Measurements from ENCODE around the gene ELL2. TPM values are rescaled to one million over a fixed set of nuclear protein-coding genes. Genes with fewer than 3 reads are reported as not detected.
"Not testable (repeated sequence)": the region's sequence is repeated elsewhere in the genome, so short reads cannot be mapped to it uniquely, and the experiment has no call there.

Gene ELL2
- total RNA-seq, 4 donors from 2014 or later, result 5.8 to 46.8 (median 19.7) TPM

DNA sequence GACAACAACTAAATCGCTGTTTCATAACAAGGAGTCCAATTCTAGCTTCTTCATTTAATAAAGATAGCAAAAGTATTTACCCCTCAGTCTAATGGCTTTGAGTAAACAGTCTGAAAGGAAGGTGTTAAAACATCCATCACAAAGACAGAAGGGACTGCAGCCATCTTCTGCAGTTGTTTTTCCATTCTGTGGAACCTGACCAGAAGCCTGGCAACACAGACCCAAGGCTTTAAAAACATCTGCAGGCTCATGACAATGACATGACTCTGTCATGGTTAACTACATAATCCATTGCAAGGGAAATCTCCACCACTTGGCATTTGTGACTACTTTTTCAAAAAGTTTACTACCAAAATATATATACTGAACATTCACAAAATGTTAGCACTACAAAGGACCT lies 51.9 kb downstream of the ELL2 start:
- H3K27me3 ChIP-seq, result no peaks in the 10 kb centered on the region
- H3K27ac ChIP-seq, result no peak overlapping the region
- H3K36me3 ChIP-seq, result no peaks in the 10 kb centered on the region
- intact Hi-C loops (cut with DNase I; ENCODE audit: low total_unique reads) (no loop called here), in situ Hi-C loops (cut with MboI; ENCODE audit: low pct_ligation_motif_present in 1 of 4, low pct_unique_long_range_greater_than_20kb in 1 of 4, low sequenced_read_pairs in 3 of 4) (no loop called here)
- no peaks in the 10 kb centered on the region for H3K9me3 ChIP-seq
- DNase-seq, result no peak
- TF ChIP-seq POLR2AphosphoS5 (IDR thresholded peaks at IDR 0.05), result no peak
- TF ChIP-seq, protein P1, sequence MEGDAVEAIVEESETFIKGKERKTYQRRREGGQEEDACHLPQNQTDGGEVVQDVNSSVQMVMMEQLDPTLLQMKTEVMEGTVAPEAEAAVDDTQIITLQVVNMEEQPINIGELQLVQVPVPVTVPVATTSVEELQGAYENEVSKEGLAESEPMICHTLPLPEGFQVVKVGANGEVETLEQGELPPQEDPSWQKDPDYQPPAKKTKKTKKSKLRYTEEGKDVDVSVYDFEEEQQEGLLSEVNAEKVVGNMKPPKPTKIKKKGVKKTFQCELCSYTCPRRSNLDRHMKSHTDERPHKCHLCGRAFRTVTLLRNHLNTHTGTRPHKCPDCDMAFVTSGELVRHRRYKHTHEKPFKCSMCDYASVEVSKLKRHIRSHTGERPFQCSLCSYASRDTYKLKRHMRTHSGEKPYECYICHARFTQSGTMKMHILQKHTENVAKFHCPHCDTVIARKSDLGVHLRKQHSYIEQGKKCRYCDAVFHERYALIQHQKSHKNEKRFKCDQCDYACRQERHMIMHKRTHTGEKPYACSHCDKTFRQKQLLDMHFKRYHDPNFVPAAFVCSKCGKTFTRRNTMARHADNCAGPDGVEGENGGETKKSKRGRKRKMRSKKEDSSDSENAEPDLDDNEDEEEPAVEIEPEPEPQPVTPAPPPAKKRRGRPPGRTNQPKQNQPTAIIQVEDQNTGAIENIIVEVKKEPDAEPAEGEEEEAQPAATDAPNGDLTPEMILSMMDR (IDR thresholded peaks at IDR 0.05), result no peak
- TF ChIP-seq EP300 (IDR thresholded peaks at IDR 0.05; ENCODE audit: low read depth), result no peak
- TF ChIP-seq POLR2A (IDR thresholded peaks at IDR 0.05), result no peak
- H3K4me3 ChIP-seq, result no peak overlapping the region
- WGBS, 2 donors (ENCODE audit: low coverage in 1 of 2), result 91 to 92% methylated on average over 1 of the region's 1 CpG
- peaks cover 0 to 11% (median 2%) of the 10 kb centered on the region in 4 donors for H3K4me1 ChIP-seq

DNA sequence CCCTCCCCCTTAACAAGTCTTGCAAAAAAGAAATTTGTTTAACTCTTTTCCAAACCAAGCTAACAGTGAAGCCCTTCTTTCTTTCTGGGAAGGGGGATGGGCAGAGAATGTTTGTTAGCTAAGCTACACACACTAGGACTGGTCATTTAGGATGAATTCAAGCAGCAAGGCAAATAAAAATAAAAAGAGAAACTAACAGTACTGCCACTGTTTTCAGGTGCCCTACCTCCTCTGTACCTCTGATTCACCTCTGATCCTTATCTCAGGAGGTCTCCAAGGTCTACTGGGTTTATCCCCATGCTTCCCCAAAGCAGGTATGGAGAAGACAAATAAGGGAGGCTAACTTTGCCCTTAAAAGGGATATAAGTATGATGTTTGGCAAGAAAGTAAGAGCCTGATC lies 52.9 kb downstream of the ELL2 start:
- in situ Hi-C loops (cut with MboI; ENCODE audit: low pct_ligation_motif_present in 1 of 4, low pct_unique_long_range_greater_than_20kb in 1 of 4, low sequenced_read_pairs in 3 of 4), result no loop called here
- Histone ChIP-seq H3K36me3 (no peaks in the 10 kb centered on the region), H3K4me3 (no peak overlapping the region), H3K9me3 (no peaks in the 10 kb centered on the region), H3K27me3 (no peaks in the 10 kb centered on the region), H3K4me1 (peaks cover 0 to 11% (median 2%) of the 10 kb centered on the region in 4 donors), H3K27ac (no peak overlapping the region)
- no peak for DNase-seq
- intact Hi-C loops (cut with DNase I; ENCODE audit: low total_unique reads), result no loop called here
- TF ChIP-seq, protein P1 (IDR thresholded peaks at IDR 0.05), result no peak
- TF ChIP-seq EP300 (IDR thresholded peaks at IDR 0.05; ENCODE audit: low read depth) (no peak), POLR2A (IDR thresholded peaks at IDR 0.05) (no peak), POLR2AphosphoS5 (IDR thresholded peaks at IDR 0.05) (no peak)

GRCh38 chr5:95907740-95908706 lies 53.6 kb downstream of the ELL2 start:
- H3K4me3 ChIP-seq, result no peak overlapping the region

GRCh38 chr5:95907067-95907705 lies 54.5 kb downstream of the ELL2 start:
- Histone ChIP-seq H3K4me1 (peaks cover 0 to 9% (median 2%) of the 10 kb centered on the region in 4 donors), H3K36me3 (no peaks in the 10 kb centered on the region), H3K27me3 (no peaks in the 10 kb centered on the region), H3K4me3 (no peak overlapping the region), H3K27ac (no peak overlapping the region), H3K9me3 (no peaks in the 10 kb centered on the region)
- intact Hi-C loops (cut with DNase I; ENCODE audit: low total_unique reads), result no loop called here
- WGBS, 2 donors (ENCODE audit: low coverage in 1 of 2), result 86 to 95% methylated on average over 3 to 5 of the region's 5 CpGs
- DNase-seq, result no peak
- no peak for TF ChIP-seq POLR2AphosphoS5 (IDR thresholded peaks at IDR 0.05)
- TF ChIP-seq POLR2A (IDR thresholded peaks at IDR 0.05), result no peak
- TF ChIP-seq, protein P1 (IDR thresholded peaks at IDR 0.05), result no peak
- TF ChIP-seq EP300 (IDR thresholded peaks at IDR 0.05; ENCODE audit: low read depth), result no peak
- in situ Hi-C loops (cut with MboI; ENCODE audit: low pct_ligation_motif_present in 1 of 4, low pct_unique_long_range_greater_than_20kb in 1 of 4, low sequenced_read_pairs in 3 of 4), result no loop called here

More at GRCh38 chr5:95907740-95908706, 53.6 kb downstream of the ELL2 start:
- Histone ChIP-seq H3K4me1 (peaks cover 0 to 11% (median 2%) of the 10 kb centered on the region in 4 donors), H3K36me3 (no peaks in the 10 kb centered on the region), H3K9me3 (no peaks in the 10 kb centered on the region), H3K27ac (no peak overlapping the region), H3K27me3 (no peaks in the 10 kb centered on the region)
- WGBS, 2 donors (ENCODE audit: low coverage in 1 of 2), result 86 to 90% methylated on average over 3 to 5 of the region's 5 CpGs
- in situ Hi-C loops (cut with MboI; ENCODE audit: low pct_ligation_motif_present in 1 of 4, low pct_unique_long_range_greater_than_20kb in 1 of 4, low sequenced_read_pairs in 3 of 4) (no loop called here), intact Hi-C loops (cut with DNase I; ENCODE audit: low total_unique reads) (no loop called here)
- no peak for DNase-seq
- no peak for TF ChIP-seq EP300 (IDR thresholded peaks at IDR 0.05; ENCODE audit: low read depth)
- no peak for TF ChIP-seq POLR2A (IDR thresholded peaks at IDR 0.05)
- TF ChIP-seq, protein P1 (IDR thresholded peaks at IDR 0.05), result no peak
- TF ChIP-seq POLR2AphosphoS5 (IDR thresholded peaks at IDR 0.05), result no peak

DNA sequence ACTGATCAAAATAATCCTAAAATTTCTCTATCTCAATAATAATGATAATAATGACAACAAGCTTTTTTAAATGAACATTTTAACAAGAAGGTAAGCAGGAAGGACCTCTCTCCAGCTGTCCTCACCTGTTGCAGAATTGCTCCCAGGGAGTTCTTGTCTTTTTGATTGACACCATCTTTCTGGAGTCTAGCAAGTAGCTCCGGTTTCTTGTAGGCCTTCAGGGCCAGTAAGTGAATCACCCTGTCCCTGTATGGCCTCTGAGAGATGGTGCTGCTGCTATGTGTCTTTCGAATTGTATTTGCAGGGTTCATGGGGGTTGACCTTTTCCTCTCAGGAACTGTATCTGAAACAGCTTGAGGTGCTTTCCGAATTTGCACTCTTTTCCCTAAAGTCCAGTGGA lies 55.3 kb downstream of the ELL2 start:
- DNase-seq; in situ Hi-C loops (cut with MboI; ENCODE audit: low pct_ligation_motif_present in 1 of 4, low pct_unique_long_range_greater_than_20kb in 1 of 4, low sequenced_read_pairs in 3 of 4); H3K36me3 ChIP-seq; H3K27me3 ChIP-seq; H3K27ac ChIP-seq; H3K4me3 ChIP-seq; H3K9me3 ChIP-seq; intact Hi-C loops (cut with DNase I; ENCODE audit: low total_unique reads); H3K4me1 ChIP-seq: not testable (repeated sequence)
- 89 to 100% methylated on average over 1 to 3 of the region's 3 CpGs for WGBS, 2 donors (ENCODE audit: low coverage in 1 of 2)
